ENCODE measurements around the gene INSRR. TPM values are rescaled to one million over a fixed set of nuclear protein-coding genes. Genes with fewer than 3 reads are reported as not detected.
A peak's percentile ranks its signal among the peaks of the same experiment; 100 is the strongest.

The INSRR gene
- total RNA-seq, 1 donor from 2014 or later, result not detected

DNA sequence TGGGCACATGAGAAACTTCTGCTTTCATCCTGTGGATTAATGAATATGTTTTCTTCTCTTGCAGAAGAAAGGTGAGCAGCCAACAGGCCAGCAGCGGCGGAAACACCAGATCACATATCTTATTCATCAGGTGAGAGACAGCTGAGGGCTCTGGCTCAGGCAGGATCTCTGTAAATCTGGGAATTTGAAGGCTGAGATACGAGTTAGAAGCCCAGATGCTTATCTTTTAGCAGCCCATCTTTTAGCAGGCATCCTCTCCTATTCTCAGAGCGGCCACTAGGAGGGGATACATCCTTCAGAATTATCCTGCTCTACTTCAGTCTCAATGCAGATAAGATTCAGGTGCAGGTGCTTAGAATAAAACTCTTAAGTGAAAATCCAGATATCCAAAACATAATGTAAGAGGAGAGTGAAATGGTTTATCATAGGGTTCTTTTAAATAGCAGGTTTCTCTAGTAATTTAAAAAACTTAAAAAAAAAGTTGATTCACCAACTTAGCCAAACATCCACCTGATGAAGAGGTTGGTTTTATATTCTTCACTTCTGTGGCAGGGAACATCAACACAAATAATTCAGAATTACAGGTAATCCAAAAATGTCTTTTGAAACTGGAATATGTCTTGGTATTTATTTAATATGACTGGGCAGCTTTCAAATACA lies 61.6 kb downstream of the INSRR start:
- Mint-ChIP-seq H3K36me3 (ENCODE audit: insufficient read depth) (peaks cover 25% of the 10 kb centered on the region), H3K4me1 (ENCODE audit: low read depth) (no peaks in the 10 kb centered on the region), H3K4me3 (ENCODE audit: low read depth) (no peak overlapping the region), H3K9me3 (ENCODE audit: low read depth) (no peaks in the 10 kb centered on the region), H3K27me3 (no peaks in the 10 kb centered on the region), H3K27ac (no peak overlapping the region)
- DNase-seq (ENCODE audit: low spot score, unreplicated experiment), result no peak
- TF ChIP-seq, protein P1, sequence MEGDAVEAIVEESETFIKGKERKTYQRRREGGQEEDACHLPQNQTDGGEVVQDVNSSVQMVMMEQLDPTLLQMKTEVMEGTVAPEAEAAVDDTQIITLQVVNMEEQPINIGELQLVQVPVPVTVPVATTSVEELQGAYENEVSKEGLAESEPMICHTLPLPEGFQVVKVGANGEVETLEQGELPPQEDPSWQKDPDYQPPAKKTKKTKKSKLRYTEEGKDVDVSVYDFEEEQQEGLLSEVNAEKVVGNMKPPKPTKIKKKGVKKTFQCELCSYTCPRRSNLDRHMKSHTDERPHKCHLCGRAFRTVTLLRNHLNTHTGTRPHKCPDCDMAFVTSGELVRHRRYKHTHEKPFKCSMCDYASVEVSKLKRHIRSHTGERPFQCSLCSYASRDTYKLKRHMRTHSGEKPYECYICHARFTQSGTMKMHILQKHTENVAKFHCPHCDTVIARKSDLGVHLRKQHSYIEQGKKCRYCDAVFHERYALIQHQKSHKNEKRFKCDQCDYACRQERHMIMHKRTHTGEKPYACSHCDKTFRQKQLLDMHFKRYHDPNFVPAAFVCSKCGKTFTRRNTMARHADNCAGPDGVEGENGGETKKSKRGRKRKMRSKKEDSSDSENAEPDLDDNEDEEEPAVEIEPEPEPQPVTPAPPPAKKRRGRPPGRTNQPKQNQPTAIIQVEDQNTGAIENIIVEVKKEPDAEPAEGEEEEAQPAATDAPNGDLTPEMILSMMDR (IDR thresholded peaks at IDR 0.05; ENCODE audit: unreplicated experiment), result peak; percentile 76

DNA sequence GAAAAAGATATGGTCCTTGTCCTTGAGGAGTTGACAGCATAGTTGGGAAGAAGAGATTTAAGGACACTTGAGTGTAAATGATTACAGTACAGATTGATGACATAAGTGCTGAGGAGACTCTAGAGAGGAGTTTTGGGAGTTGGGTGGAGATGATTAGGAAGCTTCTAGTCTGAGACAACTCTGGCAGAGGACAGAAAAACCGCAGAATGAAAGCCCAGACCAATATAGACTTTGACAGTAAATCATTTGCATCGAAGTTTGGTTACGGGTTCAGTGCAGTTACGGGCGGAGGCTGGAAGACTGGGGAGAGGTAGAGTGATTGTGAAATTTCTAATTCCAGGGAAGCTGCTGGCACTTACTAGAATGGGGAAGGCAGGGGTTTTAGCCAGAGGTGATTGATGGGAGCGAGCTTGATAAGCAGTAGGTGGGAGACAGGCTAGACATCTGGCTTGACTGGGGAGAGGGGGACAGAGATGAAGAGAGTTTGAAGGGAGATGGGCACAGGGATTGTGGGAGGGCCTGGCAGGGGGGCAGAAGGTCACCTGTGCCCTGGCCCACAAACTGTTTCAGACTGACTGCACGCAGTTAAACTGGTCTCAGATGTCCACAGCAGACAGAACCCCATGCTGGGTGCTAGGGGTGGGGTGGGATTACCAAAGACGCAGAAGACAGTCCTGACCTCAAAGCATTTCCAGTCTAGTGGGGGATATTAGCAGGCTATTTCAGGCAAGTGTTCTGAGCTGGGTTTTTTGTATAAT lies 62.4 kb downstream of the INSRR start:
- Mint-ChIP-seq H3K9me3 (ENCODE audit: low read depth) (no peaks in the 10 kb centered on the region), H3K27ac (peak overlapping the region; percentile 36), H3K4me1 (ENCODE audit: low read depth) (no peaks in the 10 kb centered on the region), H3K36me3 (ENCODE audit: insufficient read depth) (peaks cover 28% of the 10 kb centered on the region), H3K27me3 (no peaks in the 10 kb centered on the region), H3K4me3 (ENCODE audit: low read depth) (no peak overlapping the region)
- no peak for DNase-seq (ENCODE audit: low spot score, unreplicated experiment)
- TF ChIP-seq, protein P1 (IDR thresholded peaks at IDR 0.05; ENCODE audit: unreplicated experiment), result no peak

DNA sequence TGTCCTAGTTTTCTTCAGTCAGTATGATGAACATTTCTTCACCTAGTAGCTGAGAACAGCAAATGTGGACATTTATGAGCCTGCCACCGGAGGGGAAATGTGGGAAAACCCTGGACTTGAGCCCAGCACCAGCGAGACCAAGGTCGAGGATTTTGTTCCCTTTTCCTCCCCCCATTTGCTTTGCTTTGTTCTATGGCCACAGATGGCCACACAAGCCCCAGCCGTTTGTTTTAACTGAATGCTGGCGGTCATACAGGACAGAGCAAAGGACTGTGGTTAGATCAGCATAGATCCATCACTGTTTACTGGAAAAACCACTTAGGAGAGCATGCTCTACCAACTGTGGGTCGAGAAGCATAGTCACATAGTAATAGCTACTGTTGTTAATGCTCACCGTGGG lies 63.1 kb downstream of the INSRR start:
- Mint-ChIP-seq H3K9me3 (ENCODE audit: low read depth) (no peaks in the 10 kb centered on the region), H3K36me3 (ENCODE audit: insufficient read depth) (peaks cover 27% of the 10 kb centered on the region), H3K27me3 (no peaks in the 10 kb centered on the region), H3K27ac (no peak overlapping the region), H3K4me1 (ENCODE audit: low read depth) (no peaks in the 10 kb centered on the region), H3K4me3 (ENCODE audit: low read depth) (no peak overlapping the region)
- no peak for DNase-seq (ENCODE audit: low spot score, unreplicated experiment)
- TF ChIP-seq, protein P1 (IDR thresholded peaks at IDR 0.05; ENCODE audit: unreplicated experiment), result no peak

DNA sequence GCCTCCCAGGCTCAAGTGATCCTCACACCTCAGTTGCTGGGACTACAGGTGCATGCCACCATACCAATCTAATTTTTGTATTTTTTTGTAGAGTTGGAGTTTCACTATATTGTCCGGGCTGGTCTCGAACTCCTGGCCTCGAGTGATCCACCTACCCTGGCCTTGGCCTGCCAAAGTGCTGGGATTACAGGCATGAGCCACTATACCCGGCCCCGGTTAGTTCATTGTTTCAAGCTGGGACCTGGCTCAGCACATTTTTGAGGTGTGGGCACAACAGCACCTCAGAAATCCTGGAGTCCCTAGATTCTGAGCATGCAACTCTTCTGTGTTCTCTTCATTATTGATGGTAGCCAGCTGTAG lies 63.6 kb downstream of the INSRR start:
- Mint-ChIP-seq H3K27ac (no peak overlapping the region), H3K36me3 (ENCODE audit: insufficient read depth) (peaks cover 26% of the 10 kb centered on the region), H3K4me3 (ENCODE audit: low read depth) (no peak overlapping the region), H3K4me1 (ENCODE audit: low read depth) (no peaks in the 10 kb centered on the region), H3K9me3 (ENCODE audit: low read depth) (no peaks in the 10 kb centered on the region), H3K27me3 (no peaks in the 10 kb centered on the region)
- TF ChIP-seq, protein P1 (IDR thresholded peaks at IDR 0.05; ENCODE audit: unreplicated experiment), result no peak
- no peak for DNase-seq (ENCODE audit: low spot score, unreplicated experiment)

DNA sequence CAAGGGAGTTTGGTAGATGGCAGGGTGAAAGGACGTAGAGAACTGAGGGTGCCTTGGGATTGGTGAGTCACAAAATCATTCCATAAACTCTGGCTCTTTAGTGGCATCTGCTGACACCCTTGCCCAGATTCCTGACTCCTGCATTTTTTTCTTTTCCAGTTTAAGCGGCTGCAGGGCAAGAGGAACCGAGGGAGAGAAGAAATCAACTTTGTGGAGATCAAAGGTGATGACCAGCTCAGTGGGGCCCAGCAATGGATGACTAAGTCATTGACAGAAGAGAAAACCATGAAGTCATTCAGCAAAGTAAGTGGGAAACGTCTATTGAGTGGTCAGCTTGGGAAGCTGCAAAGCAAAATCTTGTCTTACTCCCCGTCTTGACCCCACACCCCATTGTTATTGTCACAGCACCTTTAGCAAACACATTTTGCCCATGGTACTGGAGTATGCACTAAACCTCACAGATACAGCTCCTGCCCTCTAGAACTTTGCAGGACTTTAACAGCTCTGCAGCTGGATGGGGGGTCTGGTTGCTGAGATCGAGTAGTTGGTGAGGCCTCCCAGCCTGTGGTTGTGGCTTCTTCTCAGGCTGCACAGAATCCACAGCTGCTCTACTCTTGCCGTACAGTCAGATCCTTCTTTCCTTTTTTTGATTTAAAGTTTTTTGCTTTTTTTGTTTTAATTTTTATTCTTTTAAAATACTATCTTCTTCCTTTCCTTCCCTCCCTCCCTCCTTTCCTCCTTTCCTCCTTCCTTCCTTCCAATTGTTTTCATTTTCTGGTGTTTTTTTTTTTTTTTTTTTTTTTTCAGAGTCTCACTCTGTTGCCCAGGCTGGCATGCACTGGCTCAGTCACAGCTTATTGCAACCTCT lies 64.2 kb downstream of the INSRR start:
- Mint-ChIP-seq H3K4me1 (ENCODE audit: low read depth) (no peaks in the 10 kb centered on the region), H3K4me3 (ENCODE audit: low read depth) (no peak overlapping the region), H3K36me3 (ENCODE audit: insufficient read depth) (peaks cover 27% of the 10 kb centered on the region), H3K27me3 (no peaks in the 10 kb centered on the region), H3K27ac (no peak overlapping the region), H3K9me3 (ENCODE audit: low read depth) (no peaks in the 10 kb centered on the region)
- TF ChIP-seq, protein P1 (IDR thresholded peaks at IDR 0.05; ENCODE audit: unreplicated experiment), result no peak
- no peak for DNase-seq (ENCODE audit: low spot score, unreplicated experiment)
